Chondrocyte (in vitro differentiated cells): ENCODE results near the gene AGRN. TPM values are rescaled to one million over a fixed set of nuclear protein-coding genes. Genes with fewer than 3 reads are reported as not detected.

Experiments used
- DNase-seq: peaks from one replicate; pipeline ENCODE4 v3.0.0; 2021; ENCODE audit warnings: mixed read lengths, low spot score
- H3K27ac Mint-ChIP-seq: one replicate; pipeline ENCODE4 v1.8.0; 2021; ENCODE audit warnings: mild to moderate bottlenecking, moderate library complexity, mixed read lengths; ENCODE audit not compliant: unreplicated experiment
- H3K27me3 Mint-ChIP-seq: 2 replicates; pipeline ENCODE4 v1.8.0; 2021; ENCODE audit warnings: low read depth, mixed read lengths
- H3K36me3 Mint-ChIP-seq: 2 replicates; pipeline ENCODE4 v1.8.0; 2021; ENCODE audit warnings: low read depth, mixed read lengths
- H3K4me1 Mint-ChIP-seq: 2 replicates; pipeline ENCODE4 v1.8.0; 2021; ENCODE audit warnings: low read depth, mild to moderate bottlenecking, mixed read lengths
- H3K4me3 Mint-ChIP-seq: one replicate; pipeline ENCODE4 v1.8.0; 2021; ENCODE audit warnings: mild to moderate bottlenecking, moderate library complexity, mixed read lengths; ENCODE audit not compliant: unreplicated experiment
- H3K9me3 Mint-ChIP-seq: 2 replicates; pipeline ENCODE4 v1.8.0; 2021; ENCODE audit warnings: low read depth, mixed read lengths
- CTCF ChIP-seq: fragments of 200-600 bp; sonication (generic); IDR thresholded peaks from 2 replicates; pipeline ENCODE4 v1.5.0; 2021; ENCODE audit warnings: antibody characterized with exemption, mild to moderate bottlenecking, moderate library complexity
- total RNA-seq: library from RNA; stranded (reverse); gene quantifications from 3 replicates; pipeline ENCODE4 v1.2.1, GENCODE V29; 2021

The AGRN gene
- total RNA-seq, 1 donor from 2014 or later = 221 TPM

- DNase-seq = no peak
- H3K27me3 Mint-ChIP-seq = no peaks in the 10 kb centered on the region
- TF ChIP-seq CTCF = peak; percentile 74
- no peaks in the 10 kb centered on the region for H3K36me3 Mint-ChIP-seq
- peaks cover 26% of the 10 kb centered on the region for H3K4me1 Mint-ChIP-seq
- no peaks in the 10 kb centered on the region for H3K9me3 Mint-ChIP-seq
- peak overlapping the region; percentile 35 for H3K4me3 Mint-ChIP-seq
- H3K27ac Mint-ChIP-seq = no peak overlapping the region
Measured at GRCh38 chr1:1019122-1019999, 559 bp upstream of the AGRN start.

GRCh38 chr1:1020415-1021009, 592 bp downstream of the AGRN start:
- Mint-ChIP-seq H3K4me1 (peaks cover 28% of the 10 kb centered on the region), H3K9me3 (no peaks in the 10 kb centered on the region), H3K36me3 (no peaks in the 10 kb centered on the region), H3K4me3 (peak overlapping the region; percentile 76), H3K27me3 (no peaks in the 10 kb centered on the region), H3K27ac (no peak overlapping the region)
- no peak for DNase-seq
- no peak for TF ChIP-seq CTCF

GRCh38 chr1:1021010-1021919, 1.3 kb downstream of the AGRN start:
- TF ChIP-seq CTCF = no peak
- Mint-ChIP-seq H3K27me3 (no peaks in the 10 kb centered on the region), H3K9me3 (no peaks in the 10 kb centered on the region), H3K27ac (peak overlapping the region; percentile 66), H3K4me1 (peaks cover 32% of the 10 kb centered on the region), H3K36me3 (no peaks in the 10 kb centered on the region), H3K4me3 (peak overlapping the region; percentile 76)
- DNase-seq = no peak

- DNase-seq = no peak
- no peaks in the 10 kb centered on the region for H3K27me3 Mint-ChIP-seq
- H3K9me3 Mint-ChIP-seq = no peaks in the 10 kb centered on the region
- TF ChIP-seq CTCF = no peak
- H3K4me3 Mint-ChIP-seq = peak overlapping the region; percentile 76
- H3K27ac Mint-ChIP-seq = no peak overlapping the region
- H3K36me3 Mint-ChIP-seq = no peaks in the 10 kb centered on the region
- peaks cover 32% of the 10 kb centered on the region for H3K4me1 Mint-ChIP-seq
Measured at GRCh38 chr1:1021920-1022259, 2.0 kb downstream of the AGRN start.
